Omental fat pad (tissue), 4 donors: ENCODE results near the gene LLGL2. TPM values are rescaled to one million over a fixed set of nuclear protein-coding genes. Genes with fewer than 3 reads are reported as not detected.

ENCODE experiments used
- ATAC-seq: fragments of 150-250 bp; one replicate; pipeline ENCODE4 v1.9.1; 2016; ENCODE audit warnings: mild to moderate bottlenecking, moderate library complexity; ENCODE audit not compliant: low FRiP score
- DNase-seq: peaks from one replicate; pipeline ENCODE4 v3.0.0-alpha.2; 2019; ENCODE audit warnings: low spot score
- CTCF ChIP-seq, 3 donors: fragments of 450-650 bp; IDR thresholded peaks; one replicate each; pipeline ENCODE4 v1.5.1; 2016 to 2017; ENCODE audit warnings: antibody characterized with exemption in 3 of 3, mild to moderate bottlenecking in 3 of 3, moderate library complexity in 2 of 3
- total RNA-seq, 4 donors: library from RNA; depleted of rRNA; stranded (reverse); fragments of >200 nt; gene quantifications; one replicate each; pipeline ENCODE4 v1.1.0, GENCODE V29; 2016

Gene LLGL2
- total RNA-seq, 4 donors from 2014 or later = 5.4 to 10.4 (median 6.7) TPM

- no peak for TF ChIP-seq CTCF (IDR thresholded peaks at IDR 0.05)
- no peak for ATAC-seq
Measured at GRCh38 chr17:75500419-75501216, 24.9 kb upstream of the LLGL2 start.

GRCh38 chr17:75501378-75502071, 24.0 kb upstream of the LLGL2 start:
- DNase-seq (no peak), ATAC-seq (no peak)
- TF ChIP-seq CTCF (IDR thresholded peaks at IDR 0.05) = no peak

More at GRCh38 chr17:75500419-75501216, 24.9 kb upstream of the LLGL2 start:
- no peak for DNase-seq

- DNase-seq (no peak), ATAC-seq (no peak)
- no peak for TF ChIP-seq CTCF (IDR thresholded peaks at IDR 0.05)
Measured at GRCh38 chr17:75502072-75502720, 23.3 kb upstream of the LLGL2 start.

GRCh38 chr17:75502721-75503329, 22.7 kb upstream of the LLGL2 start:
- TF ChIP-seq CTCF (IDR thresholded peaks at IDR 0.05) = no peak
- DNase-seq (no peak), ATAC-seq (no peak)

- ATAC-seq = no peak
- no peak for DNase-seq
- TF ChIP-seq CTCF (IDR thresholded peaks at IDR 0.05) = no peak
Measured at GRCh38 chr17:75503337-75503950, 22.1 kb upstream of the LLGL2 start.

- DNase-seq (no peak), ATAC-seq (no peak)
- TF ChIP-seq CTCF (IDR thresholded peaks at IDR 0.05) = no peak
Measured at GRCh38 chr17:75503976-75504346, 21.5 kb upstream of the LLGL2 start.
